NCI-H526 (cell line): ENCODE data around the gene WASHC3.

Experiments
- DNase-seq, 2 experiments: peaks; one replicate each; lab custom pipeline; 2025; lab: John Stamatoyannopoulos, UW

The WASHC3 gene

GRCh38 chr12:101967506-101967905, 94.3 kb downstream of the WASHC3 start:
- no peak for DNase-seq

- DNase-seq, result no peak
These were observed 95.3 kb downstream of the WASHC3 start for GRCh38 chr12:101966496-101966895.

GRCh38 chr12:101963697-101964096, 98.1 kb downstream of the WASHC3 start:
- DNase-seq, result no peak
